ENCODE measurements around the gene ZNF594. TPM values are rescaled to one million over a fixed set of nuclear protein-coding genes. Genes with fewer than 3 reads are reported as not detected.

Gene ZNF594
- total and polyA plus RNA-seq, 2 of the 13 experiments (the other 11 are each of a cell fraction or from before 2014, with no cell fraction given): 2.9 to 9.6 TPM

DNA sequence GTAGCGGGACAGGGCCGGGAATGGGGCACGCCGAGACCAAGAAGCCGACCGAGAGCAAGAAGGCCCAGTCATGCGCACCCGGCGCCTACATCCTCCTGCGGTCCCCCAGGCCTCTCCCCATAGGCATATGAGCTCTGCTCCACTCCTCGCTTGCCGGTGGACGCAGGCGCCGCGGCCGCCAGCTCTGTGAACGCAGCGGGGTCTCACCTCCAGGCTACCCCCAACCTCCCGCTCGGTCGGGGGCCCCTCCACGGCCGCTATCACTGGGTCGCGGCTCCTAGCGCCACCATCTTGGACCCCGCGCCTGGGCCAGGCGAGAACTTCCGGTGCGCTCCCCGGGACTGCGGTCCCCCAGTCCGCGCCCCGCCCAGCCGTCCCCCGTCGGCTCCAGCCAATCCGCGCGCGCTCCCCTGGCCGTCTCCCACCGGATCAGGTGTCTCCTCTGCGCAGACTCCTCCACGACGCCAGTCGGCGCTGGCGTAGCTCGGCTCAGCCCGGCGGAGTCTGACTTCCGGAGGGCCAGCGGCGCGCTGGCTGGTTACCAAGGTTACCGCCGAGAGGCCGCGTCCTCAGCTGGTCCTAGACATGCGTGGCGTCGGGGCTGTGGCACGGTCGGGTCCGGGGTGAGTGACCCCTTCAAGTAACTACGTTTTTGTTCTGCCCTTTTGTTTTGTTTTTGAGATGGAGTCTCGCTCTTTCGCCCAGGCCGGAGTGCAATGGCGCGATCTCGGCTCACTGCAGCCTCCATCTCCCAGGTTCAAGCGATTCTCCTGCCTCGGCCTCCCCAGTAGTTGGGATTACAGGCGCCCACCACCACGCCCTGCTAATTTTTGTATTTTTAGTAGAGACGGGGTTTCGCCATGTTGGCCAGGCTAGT is at the start of gene ZNF594 (continued):
- TF ChIP-seq, protein P1, sequence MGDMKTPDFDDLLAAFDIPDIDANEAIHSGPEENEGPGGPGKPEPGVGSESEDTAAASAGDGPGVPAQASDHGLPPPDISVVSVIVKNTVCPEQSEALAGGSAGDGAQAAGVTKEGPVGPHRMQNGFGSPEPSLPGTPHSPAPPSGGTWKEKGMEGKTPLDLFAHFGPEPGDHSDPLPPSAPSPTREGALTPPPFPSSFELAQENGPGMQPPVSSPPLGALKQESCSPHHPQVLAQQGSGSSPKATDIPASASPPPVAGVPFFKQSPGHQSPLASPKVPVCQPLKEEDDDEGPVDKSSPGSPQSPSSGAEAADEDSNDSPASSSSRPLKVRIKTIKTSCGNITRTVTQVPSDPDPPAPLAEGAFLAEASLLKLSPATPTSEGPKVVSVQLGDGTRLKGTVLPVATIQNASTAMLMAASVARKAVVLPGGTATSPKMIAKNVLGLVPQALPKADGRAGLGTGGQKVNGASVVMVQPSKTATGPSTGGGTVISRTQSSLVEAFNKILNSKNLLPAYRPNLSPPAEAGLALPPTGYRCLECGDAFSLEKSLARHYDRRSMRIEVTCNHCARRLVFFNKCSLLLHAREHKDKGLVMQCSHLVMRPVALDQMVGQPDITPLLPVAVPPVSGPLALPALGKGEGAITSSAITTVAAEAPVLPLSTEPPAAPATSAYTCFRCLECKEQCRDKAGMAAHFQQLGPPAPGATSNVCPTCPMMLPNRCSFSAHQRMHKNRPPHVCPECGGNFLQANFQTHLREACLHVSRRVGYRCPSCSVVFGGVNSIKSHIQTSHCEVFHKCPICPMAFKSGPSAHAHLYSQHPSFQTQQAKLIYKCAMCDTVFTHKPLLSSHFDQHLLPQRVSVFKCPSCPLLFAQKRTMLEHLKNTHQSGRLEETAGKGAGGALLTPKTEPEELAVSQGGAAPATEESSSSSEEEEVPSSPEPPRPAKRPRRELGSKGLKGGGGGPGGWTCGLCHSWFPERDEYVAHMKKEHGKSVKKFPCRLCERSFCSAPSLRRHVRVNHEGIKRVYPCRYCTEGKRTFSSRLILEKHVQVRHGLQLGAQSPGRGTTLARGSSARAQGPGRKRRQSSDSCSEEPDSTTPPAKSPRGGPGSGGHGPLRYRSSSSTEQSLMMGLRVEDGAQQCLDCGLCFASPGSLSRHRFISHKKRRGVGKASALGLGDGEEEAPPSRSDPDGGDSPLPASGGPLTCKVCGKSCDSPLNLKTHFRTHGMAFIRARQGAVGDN (CRISPR knock-in tag; IDR thresholded peaks at IDR 0.05): peak; percentile 83
- TF ChIP-seq, protein P2, sequence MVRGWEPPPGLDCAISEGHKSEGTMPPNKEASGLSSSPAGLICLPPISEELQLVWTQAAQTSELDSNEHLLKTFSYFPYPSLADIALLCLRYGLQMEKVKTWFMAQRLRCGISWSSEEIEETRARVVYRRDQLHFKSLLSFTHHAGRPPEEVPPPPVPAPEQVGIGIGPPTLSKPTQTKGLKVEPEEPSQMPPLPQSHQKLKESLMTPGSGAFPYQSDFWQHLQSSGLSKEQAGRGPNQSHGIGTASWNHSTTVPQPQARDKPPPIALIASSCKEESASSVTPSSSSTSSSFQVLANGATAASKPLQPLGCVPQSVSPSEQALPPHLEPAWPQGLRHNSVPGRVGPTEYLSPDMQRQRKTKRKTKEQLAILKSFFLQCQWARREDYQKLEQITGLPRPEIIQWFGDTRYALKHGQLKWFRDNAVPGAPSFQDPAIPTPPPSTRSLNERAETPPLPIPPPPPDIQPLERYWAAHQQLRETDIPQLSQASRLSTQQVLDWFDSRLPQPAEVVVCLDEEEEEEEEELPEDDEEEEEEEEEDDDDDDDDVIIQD (CRISPR knock-in tag; IDR thresholded peaks at IDR 0.05; ENCODE audit: low read depth): no peak
- TF ChIP-seq, protein P3, sequence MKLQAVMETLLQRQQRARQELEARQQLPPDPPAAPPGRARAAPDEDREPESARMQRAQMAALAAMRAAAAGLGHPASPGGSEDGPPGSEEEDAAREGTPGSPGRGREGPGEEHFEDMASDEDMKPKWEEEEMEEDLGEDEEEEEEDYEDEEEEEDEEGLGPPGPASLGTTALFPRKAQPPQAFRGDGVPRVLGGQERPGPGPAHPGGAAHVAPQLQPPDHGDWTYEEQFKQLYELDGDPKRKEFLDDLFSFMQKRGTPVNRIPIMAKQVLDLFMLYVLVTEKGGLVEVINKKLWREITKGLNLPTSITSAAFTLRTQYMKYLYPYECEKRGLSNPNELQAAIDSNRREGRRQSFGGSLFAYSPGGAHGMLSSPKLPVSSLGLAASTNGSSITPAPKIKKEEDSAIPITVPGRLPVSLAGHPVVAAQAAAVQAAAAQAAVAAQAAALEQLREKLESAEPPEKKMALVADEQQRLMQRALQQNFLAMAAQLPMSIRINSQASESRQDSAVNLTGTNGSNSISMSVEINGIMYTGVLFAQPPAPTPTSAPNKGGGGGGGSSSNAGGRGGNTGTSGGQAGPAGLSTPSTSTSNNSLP (IDR thresholded peaks at IDR 0.05; ENCODE audit: low read depth, low read length): no peak
- TF ChIP-seq, protein P4, sequence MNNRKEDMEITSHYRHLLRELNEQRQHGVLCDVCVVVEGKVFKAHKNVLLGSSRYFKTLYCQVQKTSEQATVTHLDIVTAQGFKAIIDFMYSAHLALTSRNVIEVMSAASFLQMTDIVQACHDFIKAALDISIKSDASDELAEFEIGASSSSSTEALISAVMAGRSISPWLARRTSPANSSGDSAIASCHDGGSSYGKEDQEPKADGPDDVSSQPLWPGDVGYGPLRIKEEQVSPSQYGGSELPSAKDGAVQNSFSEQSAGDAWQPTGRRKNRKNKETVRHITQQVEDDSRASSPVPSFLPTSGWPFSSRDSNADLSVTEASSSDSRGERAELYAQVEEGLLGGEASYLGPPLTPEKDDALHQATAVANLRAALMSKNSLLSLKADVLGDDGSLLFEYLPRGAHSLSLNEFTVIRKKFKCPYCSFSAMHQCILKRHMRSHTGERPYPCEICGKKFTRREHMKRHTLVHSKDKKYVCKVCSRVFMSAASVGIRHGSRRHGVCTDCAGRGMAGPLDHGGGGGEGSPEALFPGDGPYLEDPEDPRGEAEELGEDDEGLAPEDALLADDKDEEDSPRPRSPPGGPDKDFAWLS (CRISPR knock-in tag; IDR thresholded peaks at IDR 0.05; ENCODE audit: borderline replicate concordance): no peak
- TF ChIP-seq ZNF563 (CRISPR knock-in tag; IDR thresholded peaks at IDR 0.05) (no peak), ZNF766 (CRISPR knock-in tag; IDR thresholded peaks at IDR 0.05; ENCODE audit: borderline replicate concordance) (no peak)
- TF ChIP-seq, protein P5, sequence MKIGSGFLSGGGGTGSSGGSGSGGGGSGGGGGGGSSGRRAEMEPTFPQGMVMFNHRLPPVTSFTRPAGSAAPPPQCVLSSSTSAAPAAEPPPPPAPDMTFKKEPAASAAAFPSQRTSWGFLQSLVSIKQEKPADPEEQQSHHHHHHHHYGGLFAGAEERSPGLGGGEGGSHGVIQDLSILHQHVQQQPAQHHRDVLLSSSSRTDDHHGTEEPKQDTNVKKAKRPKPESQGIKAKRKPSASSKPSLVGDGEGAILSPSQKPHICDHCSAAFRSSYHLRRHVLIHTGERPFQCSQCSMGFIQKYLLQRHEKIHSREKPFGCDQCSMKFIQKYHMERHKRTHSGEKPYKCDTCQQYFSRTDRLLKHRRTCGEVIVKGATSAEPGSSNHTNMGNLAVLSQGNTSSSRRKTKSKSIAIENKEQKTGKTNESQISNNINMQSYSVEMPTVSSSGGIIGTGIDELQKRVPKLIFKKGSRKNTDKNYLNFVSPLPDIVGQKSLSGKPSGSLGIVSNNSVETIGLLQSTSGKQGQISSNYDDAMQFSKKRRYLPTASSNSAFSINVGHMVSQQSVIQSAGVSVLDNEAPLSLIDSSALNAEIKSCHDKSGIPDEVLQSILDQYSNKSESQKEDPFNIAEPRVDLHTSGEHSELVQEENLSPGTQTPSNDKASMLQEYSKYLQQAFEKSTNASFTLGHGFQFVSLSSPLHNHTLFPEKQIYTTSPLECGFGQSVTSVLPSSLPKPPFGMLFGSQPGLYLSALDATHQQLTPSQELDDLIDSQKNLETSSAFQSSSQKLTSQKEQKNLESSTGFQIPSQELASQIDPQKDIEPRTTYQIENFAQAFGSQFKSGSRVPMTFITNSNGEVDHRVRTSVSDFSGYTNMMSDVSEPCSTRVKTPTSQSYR (CRISPR knock-in tag; IDR thresholded peaks at IDR 0.05; ENCODE audit: borderline replicate concordance): no peak
- TF ChIP-seq, protein P6, sequence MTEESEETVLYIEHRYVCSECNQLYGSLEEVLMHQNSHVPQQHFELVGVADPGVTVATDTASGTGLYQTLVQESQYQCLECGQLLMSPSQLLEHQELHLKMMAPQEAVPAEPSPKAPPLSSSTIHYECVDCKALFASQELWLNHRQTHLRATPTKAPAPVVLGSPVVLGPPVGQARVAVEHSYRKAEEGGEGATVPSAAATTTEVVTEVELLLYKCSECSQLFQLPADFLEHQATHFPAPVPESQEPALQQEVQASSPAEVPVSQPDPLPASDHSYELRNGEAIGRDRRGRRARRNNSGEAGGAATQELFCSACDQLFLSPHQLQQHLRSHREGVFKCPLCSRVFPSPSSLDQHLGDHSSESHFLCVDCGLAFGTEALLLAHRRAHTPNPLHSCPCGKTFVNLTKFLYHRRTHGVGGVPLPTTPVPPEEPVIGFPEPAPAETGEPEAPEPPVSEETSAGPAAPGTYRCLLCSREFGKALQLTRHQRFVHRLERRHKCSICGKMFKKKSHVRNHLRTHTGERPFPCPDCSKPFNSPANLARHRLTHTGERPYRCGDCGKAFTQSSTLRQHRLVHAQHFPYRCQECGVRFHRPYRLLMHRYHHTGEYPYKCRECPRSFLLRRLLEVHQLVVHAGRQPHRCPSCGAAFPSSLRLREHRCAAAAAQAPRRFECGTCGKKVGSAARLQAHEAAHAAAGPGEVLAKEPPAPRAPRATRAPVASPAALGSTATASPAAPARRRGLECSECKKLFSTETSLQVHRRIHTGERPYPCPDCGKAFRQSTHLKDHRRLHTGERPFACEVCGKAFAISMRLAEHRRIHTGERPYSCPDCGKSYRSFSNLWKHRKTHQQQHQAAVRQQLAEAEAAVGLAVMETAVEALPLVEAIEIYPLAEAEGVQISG (CRISPR knock-in tag; IDR thresholded peaks at IDR 0.05): peak; percentile 99
- TF ChIP-seq, protein P7, sequence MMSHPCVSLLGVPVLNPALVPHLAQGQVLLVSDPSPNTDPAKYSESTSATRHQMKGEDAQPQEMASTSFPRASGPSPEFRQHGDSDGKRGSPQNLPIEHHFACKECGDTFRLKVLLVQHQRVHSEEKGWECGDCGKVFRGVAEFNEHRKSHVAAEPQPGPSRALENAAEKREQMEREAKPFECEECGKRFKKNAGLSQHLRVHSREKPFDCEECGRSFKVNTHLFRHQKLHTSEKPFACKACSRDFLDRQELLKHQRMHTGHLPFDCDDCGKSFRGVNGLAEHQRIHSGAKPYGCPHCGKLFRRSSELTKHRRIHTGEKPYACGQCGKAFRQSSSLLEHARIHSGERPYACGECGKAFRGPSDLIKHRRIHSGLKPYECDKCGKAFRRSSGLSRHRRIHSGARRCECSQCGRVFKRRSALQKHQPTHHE (CRISPR knock-in tag; IDR thresholded peaks at IDR 0.05; ENCODE audit: borderline replicate concordance): no peak
